ENCODE results near the gene FRRS1L. TPM values are rescaled to one million over a fixed set of nuclear protein-coding genes. Genes with fewer than 3 reads are reported as not detected.
A peak's percentile ranks its signal among the peaks of the same experiment; 100 is the strongest.

Gene FRRS1L
- total and polyA plus RNA-seq, 2 of the 13 experiments (the other 11 are each of a cell fraction or from before 2014, with no cell fraction given): 0.02 to 0.03 TPM

DNA sequence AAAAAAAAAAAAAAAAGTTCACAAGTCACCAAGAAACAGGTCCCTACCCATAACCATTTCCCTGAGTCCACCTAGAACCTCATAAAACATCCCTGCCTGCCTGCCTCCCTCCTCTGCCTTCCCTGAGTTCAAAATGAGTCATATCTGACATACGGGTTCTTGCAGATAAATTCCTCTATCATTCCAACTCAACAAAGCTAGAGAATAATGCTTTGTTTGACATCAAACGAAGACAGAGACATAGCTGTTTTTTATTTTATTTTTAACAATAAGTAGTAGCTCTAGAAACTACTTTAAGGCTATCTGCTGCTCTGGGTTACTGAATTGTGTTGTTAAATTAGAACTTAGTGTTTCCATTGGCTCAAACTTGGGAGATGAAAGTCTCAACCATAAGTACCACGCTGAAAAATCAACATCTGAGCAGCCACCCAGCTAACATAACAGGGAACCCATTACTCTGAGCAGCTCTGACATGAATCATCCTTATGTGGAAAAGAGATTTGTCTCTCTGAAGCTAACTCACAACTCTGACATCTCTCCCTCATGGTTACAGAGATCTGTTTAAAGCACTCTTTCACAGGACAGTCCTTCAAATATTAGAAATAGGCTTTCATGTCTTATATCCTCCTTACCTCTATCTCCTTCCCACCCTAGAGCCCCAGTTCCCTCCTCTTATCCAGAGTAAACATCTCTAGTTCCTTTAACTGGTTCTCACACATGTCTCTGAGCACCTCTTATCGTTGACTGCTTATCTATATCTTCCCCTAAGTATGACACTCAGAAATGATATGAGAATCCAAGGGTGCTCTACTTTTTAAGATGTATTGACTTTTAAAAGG, 59.4 kb downstream of the FRRS1L start:
- no peak overlapping the region; the same call in 1 of the 2 replicates for H3K9ac ChIP-seq (ENCODE audit: insufficient read depth, low read depth, low read length)

DNA sequence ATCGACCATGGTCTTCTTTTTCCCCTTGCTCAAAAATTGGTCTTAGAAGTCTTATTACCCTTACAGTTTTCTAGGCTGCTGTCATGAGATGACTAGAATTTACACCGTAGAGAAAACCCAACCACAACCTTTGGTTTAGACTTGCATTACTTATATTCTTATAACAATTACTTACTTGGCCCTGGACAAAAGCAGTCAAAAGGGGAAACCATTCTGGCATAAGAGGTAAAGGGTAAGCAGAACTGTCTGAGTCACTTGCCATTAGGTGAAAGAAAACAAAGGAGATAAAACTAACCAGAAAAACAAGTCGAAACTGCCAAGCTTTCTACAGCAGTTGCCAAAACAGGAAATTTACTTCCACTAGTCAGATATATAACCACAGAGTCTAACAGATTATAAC, 65.2 kb downstream of the FRRS1L start:
- ChIA-PET POLR2A (no interaction called here), CTCF (ENCODE audit: low intra/inter-chr PET ratio, low total read pairs) (no interaction called here)
- Histone ChIP-seq H2AFZ (ENCODE audit: low read length) (no peak overlapping the region), H4K20me1 (ENCODE audit: insufficient read depth, low read length) (no peaks in the 10 kb centered on the region), H3K9me3 (ENCODE audit: low read length) (0 out of 2 replicates have a peak, but pooled peaks cover 8% of the 10 kb centered on the region), H3K4me3 (replicated peaks in 1 of 3; ENCODE audit: insufficient read depth in 1 of 3, low read depth in 2 of 3, low read length in 3 of 3) (no peak overlapping the region), H3K27ac (ENCODE audit: extremely low read length, insufficient read depth, low read length) (no peak overlapping the region), H3K9ac (ENCODE audit: insufficient read depth, low read depth, low read length) (no peak overlapping the region), H3K79me2 (ENCODE audit: insufficient read depth, low read length) (peaks cover 99% of the 10 kb centered on the region), H3K4me1 (ENCODE audit: insufficient read depth, low read length) (peaks cover 59% of the 10 kb centered on the region), H3K27me3 (ENCODE audit: control insufficient read depth in 1 of 2, insufficient read depth in 2 of 2, low read length in 2 of 2) (no peaks in the 10 kb centered on the region), H3K4me2 (ENCODE audit: low read depth, low read length) (no peak overlapping the region), H3K36me3 (replicated peaks in 1 of 2; ENCODE audit: control insufficient read depth in 1 of 2, insufficient read depth in 2 of 2, low read length in 2 of 2) (peaks cover 8 to 32% of the 10 kb centered on the region in 2 experiments)
- in situ Hi-C loops (cut with HindIII; ENCODE audit: extremely low pct_ligation_motif_present, low pct_unique_long_range_greater_than_20kb) (no loop called here), intact Hi-C loops (cut with micrococcal nuclease; ENCODE audit: unreplicated experiment) (no loop called here)
- no peak for FAIRE-seq
- no peak for DNase-seq (ENCODE audit: low spot score)
- no peak for ATAC-seq
- BruUV-seq (replicated peaks): no TSS peak
- TF ChIP-seq ZNF83 (CRISPR knock-in tag; IDR thresholded peaks at IDR 0.05; ENCODE audit: borderline replicate concordance): no peak
- TF ChIP-seq, protein P1, sequence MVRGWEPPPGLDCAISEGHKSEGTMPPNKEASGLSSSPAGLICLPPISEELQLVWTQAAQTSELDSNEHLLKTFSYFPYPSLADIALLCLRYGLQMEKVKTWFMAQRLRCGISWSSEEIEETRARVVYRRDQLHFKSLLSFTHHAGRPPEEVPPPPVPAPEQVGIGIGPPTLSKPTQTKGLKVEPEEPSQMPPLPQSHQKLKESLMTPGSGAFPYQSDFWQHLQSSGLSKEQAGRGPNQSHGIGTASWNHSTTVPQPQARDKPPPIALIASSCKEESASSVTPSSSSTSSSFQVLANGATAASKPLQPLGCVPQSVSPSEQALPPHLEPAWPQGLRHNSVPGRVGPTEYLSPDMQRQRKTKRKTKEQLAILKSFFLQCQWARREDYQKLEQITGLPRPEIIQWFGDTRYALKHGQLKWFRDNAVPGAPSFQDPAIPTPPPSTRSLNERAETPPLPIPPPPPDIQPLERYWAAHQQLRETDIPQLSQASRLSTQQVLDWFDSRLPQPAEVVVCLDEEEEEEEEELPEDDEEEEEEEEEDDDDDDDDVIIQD (CRISPR knock-in tag; IDR thresholded peaks at IDR 0.05; ENCODE audit: low read depth): peak; percentile 16; the same call in 1 of the 2 replicates
- 86% methylated on average over 3 of the region's 3 CpGs for WGBS (ENCODE audit: low lambda C conversion rate)

More for the DNA sequence above, 59.4 kb downstream of the FRRS1L start:
- FAIRE-seq: no peak
- intact Hi-C loops (cut with micrococcal nuclease; ENCODE audit: unreplicated experiment) (no loop called here), in situ Hi-C loops (cut with HindIII; ENCODE audit: extremely low pct_ligation_motif_present, low pct_unique_long_range_greater_than_20kb) (no loop called here)
- 0 out of 2 replicates have a peak, but pooled peaks cover 8% of the 10 kb centered on the region for H3K9me3 ChIP-seq (ENCODE audit: low read length)
- H3K27me3 ChIP-seq (ENCODE audit: control insufficient read depth in 1 of 2, insufficient read depth in 2 of 2, low read length in 2 of 2): no peaks in the 10 kb centered on the region
- ChIA-PET CTCF (ENCODE audit: low intra/inter-chr PET ratio, low total read pairs) (no interaction called here), POLR2A (interaction anchor here (0.7 kb wide), 2 partner anchors 52 to 210 kb away, joined by 3 read pairs; no protein-coding TSS in a partner anchor)
- no peak overlapping the region for H3K4me3 ChIP-seq (replicated peaks in 1 of 3; ENCODE audit: insufficient read depth in 1 of 3, low read depth in 2 of 3, low read length in 3 of 3)
- peaks cover 61% of the 10 kb centered on the region for H3K4me1 ChIP-seq (ENCODE audit: insufficient read depth, low read length)
- ATAC-seq: peak; percentile 57; the same call in 2 of the 3 replicates
- no TSS peak for BruUV-seq (replicated peaks)
- no peak overlapping the region for H2AFZ ChIP-seq (ENCODE audit: low read length)
- peak overlapping the region; percentile 27 for H3K27ac ChIP-seq (ENCODE audit: extremely low read length, insufficient read depth, low read length)
- DNase-seq (ENCODE audit: low spot score): peak; percentile 33
- H4K20me1 ChIP-seq (ENCODE audit: insufficient read depth, low read length): no peaks in the 10 kb centered on the region
- peaks cover 98% of the 10 kb centered on the region for H3K79me2 ChIP-seq (ENCODE audit: insufficient read depth, low read length)
- TF ChIP-seq SNRNP70 (IDR thresholded peaks at IDR 0.05; ENCODE audit: low read depth, low read length): no peak
- no peak for TF ChIP-seq ZNF260 (CRISPR knock-in tag; IDR thresholded peaks at IDR 0.05; ENCODE audit: borderline replicate concordance, low read depth)
- peak; percentile 17; the same call in 1 of the 2 replicates for TF ChIP-seq FOSL2 (CRISPR knock-in tag; IDR thresholded peaks at IDR 0.05)
- TF ChIP-seq ZEB1 (IDR thresholded peaks at IDR 0.05; ENCODE audit: insufficient replicate concordance, low read depth): no peak
- no peak for TF ChIP-seq JUNB (CRISPR knock-in tag; IDR thresholded peaks at IDR 0.05; ENCODE audit: borderline replicate concordance)
- peaks cover 4 to 24% of the 10 kb centered on the region in 2 experiments; a peak in 4 of 5 replicates for H3K36me3 ChIP-seq (replicated peaks in 1 of 2; ENCODE audit: control insufficient read depth in 1 of 2, insufficient read depth in 2 of 2, low read length in 2 of 2)
- WGBS (ENCODE audit: low lambda C conversion rate): 61% methylated on average over 4 of the region's 4 CpGs
- H3K4me2 ChIP-seq (ENCODE audit: low read depth, low read length): no peak overlapping the region

All from HepG2 (cell line).